AG09319 (cell line): ENCODE results near the gene TSSK2.

Source experiments
- DNase-seq: peaks from one replicate; pipeline ENCODE4 v3.0.0-alpha.2; 2010; ENCODE audit warnings: low read depth; ENCODE audit errors: extremely low read depth
- CTCF ChIP-seq: IDR thresholded peaks from 2 replicates; pipeline ENCODE4 v1.5.1; 2011; ENCODE audit warnings: low read depth, mild to moderate bottlenecking, inconsistent platforms, low read length, moderate library complexity

The TSSK2 gene

GRCh38 chr22:19097518-19097917 lies 33.6 kb upstream of the TSSK2 start:
- no peak for TF ChIP-seq CTCF

GRCh38 chr22:19098157-19098556 lies 33.0 kb upstream of the TSSK2 start:
- TF ChIP-seq CTCF: no peak

More at GRCh38 chr22:19097518-19097917, 33.6 kb upstream of the TSSK2 start:
- DNase-seq: no peak

GRCh38 chr22:19103880-19104821 lies 27.0 kb upstream of the TSSK2 start:
- DNase-seq: peak; percentile 44
- TF ChIP-seq CTCF: peak; percentile 6

More at GRCh38 chr22:19098157-19098556, 33.0 kb upstream of the TSSK2 start:
- DNase-seq: no peak

GRCh38 chr22:19105456-19105855 lies 25.7 kb upstream of the TSSK2 start:
- DNase-seq: no peak
- no peak for TF ChIP-seq CTCF

GRCh38 chr22:19105867-19106802 lies 25.0 kb upstream of the TSSK2 start:
- peak; percentile 4 for TF ChIP-seq CTCF
- no peak for DNase-seq

- no peak for DNase-seq
- TF ChIP-seq CTCF: no peak
Observed at GRCh38 chr22:19106886-19107729, 24.0 kb upstream of the TSSK2 start.
